PC-9 (cell line): Measurements from ENCODE around the gene MRFAP1L1. TPM values are rescaled to one million over a fixed set of nuclear protein-coding genes. Genes with fewer than 3 reads are reported as not detected.

Source experiments
- BruUV-seq: library from RNA; stranded (reverse); fragments of 400-500 nt; replicated peaks from 2 replicates; lab custom pipeline; 2021; lab: Mats Ljungman, UMichigan
- CTCF ChIA-PET: fragments of 300-600 bp; sonication (Branson Sonifier 250); formaldehyde crosslinking; loops from one replicate; lab custom pipeline; 2022; ENCODE audit warnings: antibody characterized with exemption; lab: Charles Lee
- POLR2A ChIA-PET: fragments of 300-600 bp; sonication (Branson Sonifier 250); formaldehyde crosslinking; loops from one replicate; lab custom pipeline; 2022; ENCODE audit warnings: antibody characterized with exemption; ENCODE audit not compliant: unreplicated experiment; lab: Charles Lee
- DNase-seq, 2 experiments: peaks; one replicate each; pipeline versions ENCODE4 v3.0.0 to v3.0.0-alpha.2; 2015 to 2022; ENCODE audit warnings: mixed read lengths in 1 of 2
- H2AFZ ChIP-seq: fragments of 200-600 bp; sonication (generic); 2 replicates; pipeline ENCODE4 v1.8.1; 2017; ENCODE audit warnings: antibody characterized with exemption
- H3F3A ChIP-seq: fragments of 200-600 bp; sonication (generic); 2 replicates; pipeline ENCODE4 v1.8.1; 2017; ENCODE audit warnings: antibody characterized with exemption, mild to moderate bottlenecking, low read depth; ENCODE audit not compliant: insufficient read depth
- H3K27ac ChIP-seq: fragments of 200-600 bp; sonication (generic); 2 replicates; pipeline ENCODE4 v1.6.1; 2016; ENCODE audit warnings: mixed run types
- H3K27me3 ChIP-seq: fragments of 200-600 bp; sonication (generic); 2 replicates; pipeline ENCODE4 v1.6.1; 2016; ENCODE audit warnings: low read depth, mixed run types; ENCODE audit not compliant: insufficient read depth
- H3K36me3 ChIP-seq: fragments of 200-600 bp; sonication (generic); 2 replicates; pipeline ENCODE4 v1.6.1; 2016; ENCODE audit warnings: low read depth, mixed run types
- H3K4me1 ChIP-seq: fragments of 200-600 bp; sonication (generic); replicated peaks from 2 replicates; pipeline ENCODE4 v1.6.1; 2016; ENCODE audit warnings: mixed run types; ENCODE audit not compliant: insufficient read depth
- H3K4me2 ChIP-seq: fragments of 200-600 bp; sonication (generic); 2 replicates; pipeline ENCODE4 v1.6.1; 2017; ENCODE audit warnings: mixed run types
- H3K4me3 ChIP-seq: fragments of 200-600 bp; sonication (generic); 2 replicates; pipeline ENCODE4 v1.6.1; 2016; ENCODE audit warnings: mixed run types
- H3K79me2 ChIP-seq: fragments of 200-600 bp; sonication (generic); 2 replicates; pipeline ENCODE4 v1.6.1; 2017; ENCODE audit warnings: low read depth, mixed run types
- H3K9me2 ChIP-seq: fragments of 200-600 bp; sonication (generic); 2 replicates; pipeline ENCODE4 v1.8.1; 2017; ENCODE audit warnings: mild to moderate bottlenecking; ENCODE audit not compliant: insufficient read depth
- H3K9me3 ChIP-seq: fragments of 200-600 bp; sonication (generic); 2 replicates; pipeline ENCODE4 v1.8.1; 2016; ENCODE audit warnings: low read depth; ENCODE audit not compliant: insufficient read depth
- H4K20me1 ChIP-seq: fragments of 200-600 bp; sonication (generic); 2 replicates; pipeline ENCODE4 v1.8.1; 2017; ENCODE audit not compliant: insufficient read depth
- CTCF ChIP-seq: fragments of 200-600 bp; sonication (generic); conservative IDR thresholded peaks from 2 replicates; pipeline ENCODE4 v1.6.1; 2017; ENCODE audit warnings: mixed run types, antibody characterized with exemption, mild to moderate bottlenecking, moderate library complexity
- EZH2 ChIP-seq: fragments of 200-600 bp; sonication (generic); IDR thresholded peaks from 2 replicates; pipeline ENCODE4 v1.8.0; 2017; ENCODE audit warnings: antibody characterized with exemption, low read depth
- intact Hi-C: fragments of 100-400 bp; cut with micrococcal nuclease; formaldehyde crosslinking; loops from one replicate; pipeline ENCODE4 v1.10.0; 2022; ENCODE audit not compliant: unreplicated experiment
- total RNA-seq: library from RNA; stranded (reverse); gene quantifications from 2 replicates; pipeline ENCODE4 v1.2.3, GENCODE V29; 2021

The MRFAP1L1 gene
- total RNA-seq, 1 experiment from 2014 or later, result 51.4 TPM

GRCh38 chr4:6718932-6719610, 9.4 kb upstream of the MRFAP1L1 start:
- no peak overlapping the region for H3K27ac ChIP-seq

GRCh38 chr4:6716958-6717655, 7.4 kb upstream of the MRFAP1L1 start:
- no peaks in the 10 kb centered on the region for H3K9me3 ChIP-seq
- H4K20me1 ChIP-seq, result peaks cover 5% of the 10 kb centered on the region; the same call in 1 of the 2 replicates
- no peaks in the 10 kb centered on the region for H3K27me3 ChIP-seq
- no peak for TF ChIP-seq CTCF
- no peak for TF ChIP-seq EZH2
- H3K4me2 ChIP-seq, result peak overlapping the region; percentile 93
- H2AFZ ChIP-seq, result no peak overlapping the region
- no TSS peak for BruUV-seq
- POLR2A ChIA-PET, result interaction anchor here (0.6 to 1.5 kb wide), 6 partner anchors 21 to 351 kb away, joined by 3 to 10 read pairs (median 3); partner anchors contain the start of gene GRPEL1
- CTCF ChIA-PET, result interaction anchor here (0.7 to 1.8 kb wide), 4 partner anchors 32 to 353 kb away, joined by 3 to 8 read pairs (median 6); no protein-coding TSS in a partner anchor
- H3F3A ChIP-seq, result peaks cover 6% of the 10 kb centered on the region; the same call in 1 of the 2 replicates
- H3K4me1 ChIP-seq, result peaks cover 11% of the 10 kb centered on the region
- H3K4me3 ChIP-seq, result peak overlapping the region; percentile 94
- H3K79me2 ChIP-seq, result peaks cover 23% of the 10 kb centered on the region
- H3K36me3 ChIP-seq, result no peaks in the 10 kb centered on the region
- no peaks in the 10 kb centered on the region for H3K9me2 ChIP-seq
- peak overlapping the region; percentile 51 for H3K27ac ChIP-seq
- intact Hi-C loops, result loop anchor here (1.0 to 5.0 kb wide), 2 partner anchors 43 to 75 kb away; partner anchors contain the start of gene MRFAP1
- no peak for DNase-seq

More at GRCh38 chr4:6718932-6719610, 9.4 kb upstream of the MRFAP1L1 start:
- ChIA-PET POLR2A (no interaction called here), CTCF (no interaction called here)
- H3F3A ChIP-seq, result peaks cover 6% of the 10 kb centered on the region; the same call in 1 of the 2 replicates
- H3K79me2 ChIP-seq, result peaks cover 23% of the 10 kb centered on the region
- H3K9me2 ChIP-seq, result no peaks in the 10 kb centered on the region
- no peaks in the 10 kb centered on the region for H3K36me3 ChIP-seq
- no peaks in the 10 kb centered on the region for H3K27me3 ChIP-seq
- DNase-seq, result no peak
- H3K4me3 ChIP-seq, result no peak overlapping the region
- TF ChIP-seq EZH2 (no peak), CTCF (no peak)
- no peak overlapping the region for H2AFZ ChIP-seq
- peaks cover 5% of the 10 kb centered on the region; the same call in 1 of the 2 replicates for H4K20me1 ChIP-seq
- no peaks in the 10 kb centered on the region for H3K9me3 ChIP-seq
- no peak overlapping the region for H3K4me2 ChIP-seq
- BruUV-seq, result no TSS peak
- intact Hi-C loops, result loop anchor here (5.0 kb wide), 1 partner anchor 77 kb away; the partner anchor contains the start of gene MRFAP1
- H3K4me1 ChIP-seq, result peaks cover 11% of the 10 kb centered on the region
